Skeletal muscle tissue (tissue), 5 donors: ENCODE data around the gene RCOR1. TPM values are rescaled to one million over a fixed set of nuclear protein-coding genes. Genes with fewer than 3 reads are reported as not detected.

Source experiments
- H3K27ac ChIP-seq: one replicate; pipeline ENCODE4 v1.7.0; 2013; ENCODE audit warnings: mild to moderate bottlenecking, low read depth, low read length, inconsistent platforms
- H3K27me3 ChIP-seq, 3 donors: one replicate each; pipeline ENCODE4 v1.7.0; 2013; ENCODE audit warnings: low read length in 3 of 3; ENCODE audit not compliant: control insufficient read depth in 3 of 3, insufficient read depth in 3 of 3
- H3K36me3 ChIP-seq, 3 donors: one replicate each; pipeline ENCODE4 v1.7.0; 2013; ENCODE audit warnings: low read length in 3 of 3; ENCODE audit not compliant: control insufficient read depth in 3 of 3, insufficient read depth in 3 of 3
- H3K4me1 ChIP-seq, 3 donors: one replicate each; pipeline ENCODE4 v1.7.0; 2013; ENCODE audit warnings: low read length in 3 of 3, mild to moderate bottlenecking in 3 of 3; ENCODE audit not compliant: control insufficient read depth in 3 of 3, insufficient read depth in 3 of 3
- H3K4me3 ChIP-seq, 3 donors: one replicate each; pipeline ENCODE4 v1.7.0; 2013; ENCODE audit warnings: low read length in 3 of 3
- H3K9ac ChIP-seq, 3 donors: one replicate each; pipeline ENCODE4 v1.7.0; 2013; ENCODE audit warnings: low read length in 3 of 3, mild to moderate bottlenecking in 3 of 3, moderate library complexity in 2 of 3, low read depth in 1 of 3
- H3K9me3 ChIP-seq, 3 donors: one replicate each; pipeline ENCODE4 v1.7.0; 2013; ENCODE audit warnings: low read length in 3 of 3; ENCODE audit not compliant: control insufficient read depth in 3 of 3
- small RNA-seq: library from RNA; depleted of rRNA; stranded (forward); fragments of <200 nt; gene quantifications from one replicate; pipeline ENCODE3, GENCODE V24; 2014
- total RNA-seq: library from RNA; depleted of rRNA; stranded (reverse); fragments of >200 nt; gene quantifications from one replicate; pipeline ENCODE4 v1.2.3, GENCODE V29; 2014
- donor health status: Osteomylitis.

RCOR1 gene
- total RNA-seq, 1 donor from 2014 or later = 10.4 TPM

- peaks cover 0 to 11% (median 8%) of the 10 kb centered on the region in 3 donors for H3K4me1 ChIP-seq
These were observed 187.3 kb downstream of the RCOR1 start for GRCh38 chr14:102779574-102780315.

More at GRCh38 chr14:102779574-102780315, 187.3 kb downstream of the RCOR1 start:
- no peak overlapping the region for H3K27ac ChIP-seq
- no peaks in the 10 kb centered on the region for H3K27me3 ChIP-seq
- H3K9ac ChIP-seq = no peak overlapping the region
- no peaks in the 10 kb centered on the region for H3K9me3 ChIP-seq
- no peaks in the 10 kb centered on the region for H3K36me3 ChIP-seq
- no peak overlapping the region for H3K4me3 ChIP-seq

Small RNA genes lying within 50 kb of the gene (small RNA-seq; reads per million reads assigned to genes)
- gene RF00019 (not detected), gene RN7SL546P (not detected)

Other genes with a start within 250 kb of the RCOR1 start
- gene CINP, start 229.8 kb upstream of the RCOR1 start, total RNA-seq = 24.0 TPM
- 12.0 TPM for gene TECPR2, start 229.7 kb upstream of the RCOR1 start, total RNA-seq
- 9.4 TPM for gene ANKRD9, start 82.9 kb upstream of the RCOR1 start, total RNA-seq
- gene TRAF3, start 184.8 kb downstream of the RCOR1 start, total RNA-seq = 5.7 TPM